Type B pancreatic cell (in vitro differentiated cells): Measurements from ENCODE around the gene PRICKLE2. TPM values are rescaled to one million over a fixed set of nuclear protein-coding genes. Genes with fewer than 3 reads are reported as not detected.

Experiments used
- DNase-seq: peaks from one replicate; pipeline ENCODE4 v3.0.0; 2021; ENCODE audit warnings: mixed read lengths; ENCODE audit not compliant: unreplicated experiment; ENCODE audit errors: extremely low spot score
- H3K27ac Mint-ChIP-seq: 2 replicates; pipeline ENCODE4 v1.8.0; 2021; ENCODE audit warnings: mild to moderate bottlenecking, mixed read lengths
- H3K27me3 Mint-ChIP-seq: 2 replicates; pipeline ENCODE4 v1.8.0; 2021; ENCODE audit warnings: mixed read lengths
- H3K36me3 Mint-ChIP-seq: 2 replicates; pipeline ENCODE4 v1.8.0; 2021; ENCODE audit warnings: mixed read lengths
- H3K4me1 Mint-ChIP-seq: one replicate; pipeline ENCODE4 v1.8.0; 2021; ENCODE audit warnings: mixed read lengths; ENCODE audit not compliant: unreplicated experiment
- H3K4me3 Mint-ChIP-seq: 2 replicates; pipeline ENCODE4 v1.8.0; 2021; ENCODE audit warnings: mild to moderate bottlenecking, mixed read lengths
- H3K9me3 Mint-ChIP-seq: 2 replicates; pipeline ENCODE4 v1.8.0; 2021; ENCODE audit warnings: mixed read lengths
- CTCF ChIP-seq: fragments of 200-600 bp; sonication (generic); conservative IDR thresholded peaks from 2 replicates; pipeline ENCODE4 v1.5.0; 2021; ENCODE audit warnings: antibody characterized with exemption, mild to moderate bottlenecking
- total RNA-seq: library from RNA; stranded (reverse); gene quantifications from 2 replicates; pipeline ENCODE4 v1.2.1, GENCODE V29; 2021; ENCODE audit warnings: low replicate concordance

The PRICKLE2 gene
- total RNA-seq, 1 donor from 2014 or later = 23.6 TPM

- no peak for DNase-seq
- Mint-ChIP-seq H3K4me3 (peak overlapping the region; percentile 80), H3K36me3 (peaks cover 10% of the 10 kb centered on the region), H3K4me1 (peaks cover 64% of the 10 kb centered on the region), H3K9me3 (peaks cover 8% of the 10 kb centered on the region), H3K27ac (peak overlapping the region; percentile 24), H3K27me3 (peaks cover 13% of the 10 kb centered on the region)
- TF ChIP-seq CTCF = no peak
Measured at GRCh38 chr3:64265646-64266045, 40.4 kb upstream of the PRICKLE2 start.

- H3K36me3 Mint-ChIP-seq = peaks cover 10% of the 10 kb centered on the region
- no peak for TF ChIP-seq CTCF
- peaks cover 70% of the 10 kb centered on the region for H3K4me1 Mint-ChIP-seq
- H3K27ac Mint-ChIP-seq = no peak overlapping the region
- H3K4me3 Mint-ChIP-seq = peak overlapping the region; percentile 14
- peaks cover 7% of the 10 kb centered on the region for H3K9me3 Mint-ChIP-seq
- peaks cover 13% of the 10 kb centered on the region for H3K27me3 Mint-ChIP-seq
- no peak for DNase-seq
Measured at GRCh38 chr3:64264501-64265109, 39.3 kb upstream of the PRICKLE2 start.

GRCh38 chr3:64262574-64263114 is 37.4 kb upstream of the PRICKLE2 start:
- H3K4me1 Mint-ChIP-seq = peaks cover 62% of the 10 kb centered on the region
- no peaks in the 10 kb centered on the region for H3K9me3 Mint-ChIP-seq
- no peak for DNase-seq

GRCh38 chr3:64260431-64260830 is 35.2 kb upstream of the PRICKLE2 start:
- Mint-ChIP-seq H3K4me3 (no peak overlapping the region), H3K36me3 (peaks cover 7% of the 10 kb centered on the region), H3K27me3 (peaks cover 4% of the 10 kb centered on the region), H3K4me1 (peaks cover 49% of the 10 kb centered on the region), H3K27ac (peak overlapping the region; percentile 4), H3K9me3 (no peaks in the 10 kb centered on the region)
- no peak for TF ChIP-seq CTCF
- DNase-seq = no peak

More at GRCh38 chr3:64262574-64263114, 37.4 kb upstream of the PRICKLE2 start:
- TF ChIP-seq CTCF = no peak
- Mint-ChIP-seq H3K27ac (no peak overlapping the region), H3K4me3 (no peak overlapping the region), H3K36me3 (peaks cover 7% of the 10 kb centered on the region), H3K27me3 (peaks cover 13% of the 10 kb centered on the region)

- Mint-ChIP-seq H3K9me3 (no peaks in the 10 kb centered on the region), H3K27ac (no peak overlapping the region), H3K4me3 (no peak overlapping the region), H3K27me3 (peaks cover 4% of the 10 kb centered on the region), H3K4me1 (peaks cover 43% of the 10 kb centered on the region), H3K36me3 (peaks cover 7% of the 10 kb centered on the region)
- no peak for DNase-seq
- TF ChIP-seq CTCF = no peak
Measured at GRCh38 chr3:64259636-64260035, 34.4 kb upstream of the PRICKLE2 start.
